GM23248 (cell line): ENCODE measurements around the gene URGCP.

Experiments
- EZH2 ChIP-seq: fragments of 200-600 bp; sonication (generic); IDR thresholded peaks from 2 replicates; pipeline ENCODE4 v1.6.1; 2018; ENCODE audit warnings: antibody characterized with exemption, mild to moderate bottlenecking; ENCODE audit not compliant: insufficient read depth, poor library complexity, severe bottlenecking
- EZH2phosphoT487 ChIP-seq: fragments of 200-600 bp; sonication (generic); IDR thresholded peaks from 2 replicates; pipeline ENCODE4 v1.6.1; 2018; ENCODE audit warnings: antibody characterized with exemption, moderate library complexity, mild to moderate bottlenecking, low read depth; ENCODE audit not compliant: insufficient read depth

- no peak for TF ChIP-seq EZH2
- no peak for TF ChIP-seq EZH2phosphoT487
Observed at GRCh38 chr7:43904533-43905208, 1.7 kb downstream of the URGCP start.
